SK-N-SH treated with all-trans-retinoic acid at 6 μM for 48 hours (cell line): ENCODE results near the gene DUS4L.

Experiments used
- ATAC-seq: fragments of 200-7000 bp; cut with Tn5 transposase; 3 replicates; pipeline ENCODE4 v1.9.1; 2020; ENCODE audit warnings: mild to moderate bottlenecking, moderate library complexity
- ARNTL ChIP-seq: fragments of 450-650 bp; formaldehyde crosslinking; IDR thresholded peaks from 2 replicates; pipeline ENCODE4 v1.5.0; 2020; ENCODE audit warnings: low read depth, mild to moderate bottlenecking, moderate library complexity, borderline replicate concordance
- BACH2 ChIP-seq: fragments of 250-450 bp; sonication (Bioruptor Pico); IDR thresholded peaks from 2 replicates; pipeline ENCODE4 v1.9.0; 2021; ENCODE audit warnings: mild to moderate bottlenecking, borderline replicate concordance
- CSDC2 ChIP-seq: fragments of 250-450 bp; sonication (Bioruptor Pico); IDR thresholded peaks from 2 replicates; pipeline ENCODE4 v1.5.0; 2020; ENCODE audit warnings: mild to moderate bottlenecking, moderate library complexity
- ESRRG ChIP-seq: fragments of 250-450 bp; sonication (Bioruptor Pico); IDR thresholded peaks from 2 replicates; pipeline ENCODE4 v1.6.1; 2021; ENCODE audit warnings: mild to moderate bottlenecking
- GLIS3 ChIP-seq: fragments of 250-450 bp; sonication (Bioruptor Pico); IDR thresholded peaks from 2 replicates; pipeline ENCODE4 v1.5.0; 2020; ENCODE audit warnings: mild to moderate bottlenecking, moderate library complexity
- ISL1 ChIP-seq: fragments of 250-450 bp; sonication (Bioruptor Pico); IDR thresholded peaks from 2 replicates; pipeline ENCODE4 v2.1.2; 2022; ENCODE audit warnings: mild to moderate bottlenecking, moderate library complexity
- OSR1 ChIP-seq: fragments of 250-450 bp; sonication (Bioruptor Pico); IDR thresholded peaks from 2 replicates; pipeline ENCODE4 v1.8.0; 2022; ENCODE audit warnings: moderate library complexity, mild to moderate bottlenecking, inconsistent platforms
- PPARA ChIP-seq: fragments of 250-450 bp; sonication (Bioruptor Pico); IDR thresholded peaks from 2 replicates; pipeline ENCODE4 v1.5.0; 2020; ENCODE audit warnings: mild to moderate bottlenecking, borderline replicate concordance
- RARB ChIP-seq: fragments of 250-450 bp; sonication (Bioruptor Pico); IDR thresholded peaks from 2 replicates; pipeline ENCODE4 v1.8.0; 2021; ENCODE audit warnings: mild to moderate bottlenecking, moderate library complexity
- SNAI2 ChIP-seq: fragments of 250-450 bp; sonication (Bioruptor Pico); IDR thresholded peaks from 2 replicates; pipeline ENCODE4 v1.5.0; 2020; ENCODE audit warnings: mild to moderate bottlenecking, moderate library complexity
- TCF4 ChIP-seq: fragments of 250-450 bp; sonication (Bioruptor Pico); IDR thresholded peaks from 2 replicates; pipeline ENCODE4 v1.8.0; 2021; ENCODE audit warnings: mild to moderate bottlenecking, moderate library complexity, borderline replicate concordance
- TOX ChIP-seq: fragments of 250-450 bp; sonication (Bioruptor Pico); IDR thresholded peaks from 2 replicates; pipeline ENCODE4 v1.8.0; 2021; ENCODE audit warnings: mild to moderate bottlenecking, moderate library complexity, borderline replicate concordance
- ZC3H10 ChIP-seq: fragments of 250-450 bp; sonication (Bioruptor Pico); IDR thresholded peaks from 2 replicates; pipeline ENCODE4 v1.5.1; 2021; ENCODE audit warnings: mild to moderate bottlenecking, moderate library complexity
- ZFP3 ChIP-seq: fragments of 250-450 bp; sonication (Bioruptor Pico); IDR thresholded peaks from 2 replicates; pipeline ENCODE4 v1.5.0; 2020; ENCODE audit warnings: mild to moderate bottlenecking, moderate library complexity
- ZFP30 ChIP-seq: fragments of 450-650 bp; formaldehyde crosslinking; IDR thresholded peaks from 2 replicates; pipeline ENCODE4 v1.5.0; 2022; ENCODE audit warnings: mild to moderate bottlenecking, moderate library complexity
- ZNF565 ChIP-seq: fragments of 450-650 bp; formaldehyde crosslinking; conservative IDR thresholded peaks from 2 replicates; pipeline ENCODE4 v1.5.0; 2020; ENCODE audit warnings: low read depth, mild to moderate bottlenecking, moderate library complexity
- ZNF70 ChIP-seq: fragments of 450-650 bp; formaldehyde crosslinking; IDR thresholded peaks from 2 replicates; pipeline ENCODE4 v1.5.0; 2020; ENCODE audit warnings: mild to moderate bottlenecking, moderate library complexity
- ZNF8 ChIP-seq: fragments of 450-650 bp; formaldehyde crosslinking; IDR thresholded peaks from 2 replicates; pipeline ENCODE4 v1.5.0; 2020; ENCODE audit warnings: mild to moderate bottlenecking, moderate library complexity
- TF ChIP-seq, protein P1 (sequence below): fragments of 250-450 bp; sonication (Bioruptor Pico); IDR thresholded peaks from 2 replicates; pipeline ENCODE4 v1.5.0; 2020; ENCODE audit warnings: mild to moderate bottlenecking, moderate library complexity
- TF ChIP-seq, protein P2 (sequence below): fragments of 250-450 bp; sonication (Bioruptor Pico); IDR thresholded peaks from 2 replicates; pipeline ENCODE4 v1.5.1; 2021; ENCODE audit warnings: mild to moderate bottlenecking, moderate library complexity
- TF ChIP-seq, protein P3 (sequence below): fragments of 250-450 bp; sonication (Bioruptor Pico); IDR thresholded peaks from 2 replicates; pipeline ENCODE4 v1.8.0; 2021; ENCODE audit warnings: low read depth, mild to moderate bottlenecking, moderate library complexity, borderline replicate concordance
- TF ChIP-seq, protein P4 (sequence below): fragments of 250-450 bp; sonication (Bioruptor Pico); IDR thresholded peaks from 2 replicates; pipeline ENCODE4 v1.5.1; 2020; ENCODE audit warnings: low read depth, mild to moderate bottlenecking, moderate library complexity

Gene DUS4L

DNA sequence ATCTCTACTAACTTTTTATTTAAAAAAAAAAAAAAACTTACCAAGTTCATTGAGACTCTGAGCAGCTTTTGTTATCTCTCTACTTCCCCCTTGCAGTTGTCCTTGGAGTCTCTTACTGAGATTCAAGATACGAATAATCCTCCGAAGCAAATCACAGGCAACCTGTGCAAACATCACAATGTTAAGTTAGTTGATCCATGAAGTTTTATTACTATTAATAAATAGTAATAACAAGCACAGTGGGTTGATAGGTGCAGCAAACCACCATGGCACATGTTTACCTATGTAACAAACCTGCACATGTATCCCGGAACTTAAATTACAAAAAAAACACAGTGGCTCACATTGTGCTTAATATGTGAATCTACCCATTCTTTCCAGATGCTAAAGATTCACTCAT, 36.6 kb upstream of the DUS4L start:
- no peak for ATAC-seq
- TF ChIP-seq ZNF565 (CRISPR knock-in tag) (no peak), ZNF70 (CRISPR knock-in tag) (no peak), ZNF8 (CRISPR knock-in tag) (no peak), PPARA (CRISPR knock-in tag) (no peak), GLIS3 (no peak), TCF4 (CRISPR knock-in tag) (no peak), ISL1 (CRISPR knock-in tag) (no peak), ARNTL (CRISPR knock-in tag) (no peak), OSR1 (CRISPR knock-in tag) (no peak), SNAI2 (CRISPR knock-in tag) (no peak), ZFP30 (CRISPR knock-in tag) (no peak), CSDC2 (no peak), BACH2 (CRISPR knock-in tag) (no peak)
- TF ChIP-seq, protein P1, sequence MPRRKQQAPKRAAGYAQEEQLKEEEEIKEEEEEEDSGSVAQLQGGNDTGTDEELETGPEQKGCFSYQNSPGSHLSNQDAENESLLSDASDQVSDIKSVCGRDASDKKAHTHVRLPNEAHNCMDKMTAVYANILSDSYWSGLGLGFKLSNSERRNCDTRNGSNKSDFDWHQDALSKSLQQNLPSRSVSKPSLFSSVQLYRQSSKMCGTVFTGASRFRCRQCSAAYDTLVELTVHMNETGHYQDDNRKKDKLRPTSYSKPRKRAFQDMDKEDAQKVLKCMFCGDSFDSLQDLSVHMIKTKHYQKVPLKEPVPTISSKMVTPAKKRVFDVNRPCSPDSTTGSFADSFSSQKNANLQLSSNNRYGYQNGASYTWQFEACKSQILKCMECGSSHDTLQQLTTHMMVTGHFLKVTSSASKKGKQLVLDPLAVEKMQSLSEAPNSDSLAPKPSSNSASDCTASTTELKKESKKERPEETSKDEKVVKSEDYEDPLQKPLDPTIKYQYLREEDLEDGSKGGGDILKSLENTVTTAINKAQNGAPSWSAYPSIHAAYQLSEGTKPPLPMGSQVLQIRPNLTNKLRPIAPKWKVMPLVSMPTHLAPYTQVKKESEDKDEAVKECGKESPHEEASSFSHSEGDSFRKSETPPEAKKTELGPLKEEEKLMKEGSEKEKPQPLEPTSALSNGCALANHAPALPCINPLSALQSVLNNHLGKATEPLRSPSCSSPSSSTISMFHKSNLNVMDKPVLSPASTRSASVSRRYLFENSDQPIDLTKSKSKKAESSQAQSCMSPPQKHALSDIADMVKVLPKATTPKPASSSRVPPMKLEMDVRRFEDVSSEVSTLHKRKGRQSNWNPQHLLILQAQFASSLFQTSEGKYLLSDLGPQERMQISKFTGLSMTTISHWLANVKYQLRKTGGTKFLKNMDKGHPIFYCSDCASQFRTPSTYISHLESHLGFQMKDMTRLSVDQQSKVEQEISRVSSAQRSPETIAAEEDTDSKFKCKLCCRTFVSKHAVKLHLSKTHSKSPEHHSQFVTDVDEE = no peak
- TF ChIP-seq, protein P2, sequence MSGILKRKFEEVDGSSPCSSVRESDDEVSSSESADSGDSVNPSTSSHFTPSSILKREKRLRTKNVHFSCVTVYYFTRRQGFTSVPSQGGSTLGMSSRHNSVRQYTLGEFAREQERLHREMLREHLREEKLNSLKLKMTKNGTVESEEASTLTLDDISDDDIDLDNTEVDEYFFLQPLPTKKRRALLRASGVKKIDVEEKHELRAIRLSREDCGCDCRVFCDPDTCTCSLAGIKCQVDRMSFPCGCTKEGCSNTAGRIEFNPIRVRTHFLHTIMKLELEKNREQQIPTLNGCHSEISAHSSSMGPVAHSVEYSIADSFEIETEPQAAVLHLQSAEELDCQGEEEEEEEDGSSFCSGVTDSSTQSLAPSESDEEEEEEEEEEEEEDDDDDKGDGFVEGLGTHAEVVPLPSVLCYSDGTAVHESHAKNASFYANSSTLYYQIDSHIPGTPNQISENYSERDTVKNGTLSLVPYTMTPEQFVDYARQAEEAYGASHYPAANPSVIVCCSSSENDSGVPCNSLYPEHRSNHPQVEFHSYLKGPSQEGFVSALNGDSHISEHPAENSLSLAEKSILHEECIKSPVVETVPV (CRISPR knock-in tag) = no peak
- TF ChIP-seq, protein P3, sequence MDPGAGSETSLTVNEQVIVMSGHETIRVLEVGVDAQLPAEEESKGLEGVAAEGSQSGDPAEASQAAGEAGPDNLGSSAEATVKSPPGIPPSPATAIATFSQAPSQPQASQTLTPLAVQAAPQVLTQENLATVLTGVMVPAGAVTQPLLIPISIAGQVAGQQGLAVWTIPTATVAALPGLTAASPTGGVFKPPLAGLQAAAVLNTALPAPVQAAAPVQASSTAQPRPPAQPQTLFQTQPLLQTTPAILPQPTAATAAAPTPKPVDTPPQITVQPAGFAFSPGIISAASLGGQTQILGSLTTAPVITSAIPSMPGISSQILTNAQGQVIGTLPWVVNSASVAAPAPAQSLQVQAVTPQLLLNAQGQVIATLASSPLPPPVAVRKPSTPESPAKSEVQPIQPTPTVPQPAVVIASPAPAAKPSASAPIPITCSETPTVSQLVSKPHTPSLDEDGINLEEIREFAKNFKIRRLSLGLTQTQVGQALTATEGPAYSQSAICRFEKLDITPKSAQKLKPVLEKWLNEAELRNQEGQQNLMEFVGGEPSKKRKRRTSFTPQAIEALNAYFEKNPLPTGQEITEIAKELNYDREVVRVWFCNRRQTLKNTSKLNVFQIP = no peak
- TF ChIP-seq, protein P4, sequence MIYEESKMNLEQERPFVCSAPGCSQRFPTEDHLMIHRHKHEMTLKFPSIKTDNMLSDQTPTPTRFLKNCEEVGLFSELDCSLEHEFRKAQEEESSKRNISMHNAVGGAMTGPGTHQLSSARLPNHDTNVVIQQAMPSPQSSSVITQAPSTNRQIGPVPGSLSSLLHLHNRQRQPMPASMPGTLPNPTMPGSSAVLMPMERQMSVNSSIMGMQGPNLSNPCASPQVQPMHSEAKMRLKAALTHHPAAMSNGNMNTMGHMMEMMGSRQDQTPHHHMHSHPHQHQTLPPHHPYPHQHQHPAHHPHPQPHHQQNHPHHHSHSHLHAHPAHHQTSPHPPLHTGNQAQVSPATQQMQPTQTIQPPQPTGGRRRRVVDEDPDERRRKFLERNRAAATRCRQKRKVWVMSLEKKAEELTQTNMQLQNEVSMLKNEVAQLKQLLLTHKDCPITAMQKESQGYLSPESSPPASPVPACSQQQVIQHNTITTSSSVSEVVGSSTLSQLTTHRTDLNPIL (CRISPR knock-in tag) = no peak

DNA sequence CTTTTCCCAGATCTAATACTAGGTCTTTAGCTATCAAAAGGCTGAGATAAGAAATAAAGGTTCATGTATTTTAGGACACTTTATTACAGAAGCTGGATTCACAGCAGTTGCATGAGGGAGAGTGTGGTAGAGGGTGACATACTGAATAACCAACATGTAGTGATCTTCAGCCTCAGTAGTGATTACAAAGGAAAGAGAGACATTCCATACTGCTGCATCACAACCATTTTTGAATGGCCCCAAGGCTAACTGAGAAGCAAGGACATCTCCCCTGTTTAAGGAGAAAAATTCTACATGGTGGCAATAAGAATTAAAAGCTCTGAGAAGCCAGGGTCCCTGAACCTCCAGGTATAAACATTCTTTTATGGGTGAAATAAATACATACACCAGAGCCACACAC, 35.3 kb upstream of the DUS4L start:
- ATAC-seq = peak; percentile 66
- TF ChIP-seq BACH2 (CRISPR knock-in tag) (no peak), ZNF8 (CRISPR knock-in tag) (no peak), ZFP30 (CRISPR knock-in tag) (no peak), GLIS3 (no peak), ARNTL (CRISPR knock-in tag) (no peak), TCF4 (CRISPR knock-in tag) (no peak), ESRRG (CRISPR knock-in tag) (no peak), ZFP3 (CRISPR knock-in tag) (no peak), ZNF565 (CRISPR knock-in tag) (no peak), ISL1 (CRISPR knock-in tag) (no peak), OSR1 (CRISPR knock-in tag) (no peak), SNAI2 (CRISPR knock-in tag) (no peak), TOX (CRISPR knock-in tag) (no peak), ZNF70 (CRISPR knock-in tag) (no peak), ZC3H10 (CRISPR knock-in tag) (no peak), RARB (CRISPR knock-in tag) (no peak), CSDC2 (no peak)
- TF ChIP-seq, protein P1 = no peak
- TF ChIP-seq, protein P4 (CRISPR knock-in tag) = no peak
- TF ChIP-seq, protein P3 = no peak
- TF ChIP-seq, all 23 proteins: peak for 0
